NCI-H526 treated with DMSO at 0.1 percent for 48 hours (cell line): Measurements from ENCODE around the gene PRPF39.
A peak's percentile ranks its signal among the peaks of the same experiment; 100 is the strongest.
"Not testable (repeated sequence)": the region's sequence is repeated elsewhere in the genome, so short reads cannot be mapped to it uniquely, and the experiment has no call there.

Experiments used
- DNase-seq: peaks from one replicate; lab custom pipeline; 2025; lab: John Stamatoyannopoulos, UW

The PRPF39 gene, protein sequence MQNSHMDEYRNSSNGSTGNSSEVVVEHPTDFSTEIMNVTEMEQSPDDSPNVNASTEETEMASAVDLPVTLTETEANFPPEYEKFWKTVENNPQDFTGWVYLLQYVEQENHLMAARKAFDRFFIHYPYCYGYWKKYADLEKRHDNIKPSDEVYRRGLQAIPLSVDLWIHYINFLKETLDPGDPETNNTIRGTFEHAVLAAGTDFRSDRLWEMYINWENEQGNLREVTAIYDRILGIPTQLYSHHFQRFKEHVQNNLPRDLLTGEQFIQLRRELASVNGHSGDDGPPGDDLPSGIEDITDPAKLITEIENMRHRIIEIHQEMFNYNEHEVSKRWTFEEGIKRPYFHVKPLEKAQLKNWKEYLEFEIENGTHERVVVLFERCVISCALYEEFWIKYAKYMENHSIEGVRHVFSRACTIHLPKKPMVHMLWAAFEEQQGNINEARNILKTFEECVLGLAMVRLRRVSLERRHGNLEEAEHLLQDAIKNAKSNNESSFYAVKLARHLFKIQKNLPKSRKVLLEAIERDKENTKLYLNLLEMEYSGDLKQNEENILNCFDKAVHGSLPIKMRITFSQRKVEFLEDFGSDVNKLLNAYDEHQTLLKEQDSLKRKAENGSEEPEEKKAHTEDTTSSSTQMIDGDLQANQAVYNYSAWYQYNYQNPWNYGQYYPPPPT

GRCh38 chr14:45083976-45084722 lies at the start of gene PRPF39:
TSS of gene PRPF39 (plus strand) at chr14:45084116. CDS start at chr14:45095240, 11,124 bp downstream.
- DNase-seq = peak; percentile 80

GRCh38 chr14:45034730-45035129 lies 49.2 kb upstream of the PRPF39 start:
- no peak for DNase-seq

DNA sequence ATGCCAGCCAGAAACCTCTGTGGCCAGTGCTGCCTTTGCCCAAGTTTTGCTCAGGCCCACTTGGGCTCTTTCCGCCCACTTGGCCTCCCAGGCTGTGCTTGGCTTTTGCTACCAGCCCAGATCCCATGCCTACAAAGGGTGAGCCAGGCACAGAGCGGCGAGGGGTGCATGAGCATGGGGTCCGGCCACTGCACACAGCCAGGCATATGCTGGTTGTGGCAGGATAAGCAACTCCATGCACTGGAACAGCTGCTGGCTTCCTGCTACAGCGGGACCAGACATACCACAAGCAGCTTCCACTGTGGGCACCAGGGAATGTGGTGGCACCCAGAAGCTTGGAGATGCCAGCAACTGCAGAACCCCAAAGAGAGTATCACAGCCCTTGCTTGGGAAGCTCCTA lies 45.7 kb upstream of the PRPF39 start:
- DNase-seq = no peak

- no peak for DNase-seq
Observed at GRCh38 chr14:45038865-45039264, 45.1 kb upstream of the PRPF39 start.

DNA sequence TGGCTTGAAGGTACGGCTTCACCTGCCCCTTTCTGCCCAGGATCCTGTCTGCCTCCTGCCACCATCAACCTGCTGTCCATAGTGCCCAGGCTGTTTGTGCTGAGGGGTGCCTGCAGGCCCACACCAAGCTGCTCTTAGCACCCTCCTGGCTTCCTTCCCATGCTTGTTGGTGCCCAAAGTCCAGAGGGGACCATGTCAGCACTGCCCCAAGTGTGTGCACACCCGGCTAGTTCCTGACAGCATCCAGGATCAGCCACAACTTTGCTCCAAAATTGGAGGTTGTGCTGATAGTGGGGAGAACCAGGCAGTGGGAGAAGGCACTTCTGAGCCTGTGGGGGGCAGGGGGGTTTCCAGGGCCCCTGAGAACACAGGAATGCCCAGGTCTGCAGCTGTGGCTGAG lies 44.5 kb upstream of the PRPF39 start:
- no peak for DNase-seq

- no peak for DNase-seq
Observed at GRCh38 chr14:45041641-45042040, 42.3 kb upstream of the PRPF39 start.

- no peak for DNase-seq
Observed at GRCh38 chr14:45044638-45045037, 39.3 kb upstream of the PRPF39 start.

DNA sequence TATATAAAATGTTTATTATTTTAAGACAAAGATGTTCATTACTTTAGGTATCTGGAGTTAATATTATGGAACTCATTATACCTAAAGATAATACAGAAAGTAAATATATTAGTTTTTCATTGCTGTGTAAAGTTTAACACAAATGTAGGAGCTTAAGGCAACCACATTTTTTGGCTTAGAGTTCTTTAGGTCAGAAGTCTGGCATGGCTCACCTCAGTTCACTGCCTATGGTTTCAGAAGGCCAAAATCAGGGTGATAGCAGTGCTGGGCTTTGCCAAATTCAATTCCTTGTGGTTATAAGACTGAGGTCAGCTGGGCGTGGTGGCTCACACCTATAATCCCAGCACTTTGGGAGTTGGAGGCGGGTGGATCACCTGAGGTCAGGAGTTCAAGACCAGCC lies 35.5 kb upstream of the PRPF39 start:
- no peak for DNase-seq

DNA sequence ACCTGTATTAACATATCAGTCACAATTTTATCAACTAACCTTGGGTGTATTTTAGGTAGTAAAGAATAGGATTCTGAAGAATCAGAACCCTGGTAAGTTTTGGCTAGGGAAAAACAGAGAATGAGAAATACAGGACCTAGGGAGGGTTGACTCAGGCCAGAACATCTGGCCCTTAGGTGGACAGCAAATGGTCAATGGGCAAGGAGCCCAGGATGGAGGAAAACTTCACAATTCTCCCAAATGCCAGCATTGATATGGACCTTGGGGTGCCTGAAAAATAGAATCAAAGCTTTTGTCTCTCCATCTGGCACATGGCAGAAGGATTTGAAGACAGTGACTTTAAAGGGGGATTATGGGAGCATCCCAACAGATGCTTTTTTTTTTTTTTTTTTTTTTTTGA lies 32.7 kb upstream of the PRPF39 start:
- no peak for DNase-seq

- DNase-seq = no peak
Observed at GRCh38 chr14:45051896-45052295, 32.0 kb upstream of the PRPF39 start.

GRCh38 chr14:45057349-45057748 lies 26.6 kb upstream of the PRPF39 start:
- no peak for DNase-seq

- DNase-seq = no peak
Observed at GRCh38 chr14:45057881-45058364, 26.0 kb upstream of the PRPF39 start.

GRCh38 chr14:45060551-45060950 lies 23.4 kb upstream of the PRPF39 start:
- no peak for DNase-seq

- DNase-seq = no peak
Observed at GRCh38 chr14:45065540-45065939, 18.4 kb upstream of the PRPF39 start.

- no peak for DNase-seq
Observed at GRCh38 chr14:45065956-45066355, 18.0 kb upstream of the PRPF39 start.

DNA sequence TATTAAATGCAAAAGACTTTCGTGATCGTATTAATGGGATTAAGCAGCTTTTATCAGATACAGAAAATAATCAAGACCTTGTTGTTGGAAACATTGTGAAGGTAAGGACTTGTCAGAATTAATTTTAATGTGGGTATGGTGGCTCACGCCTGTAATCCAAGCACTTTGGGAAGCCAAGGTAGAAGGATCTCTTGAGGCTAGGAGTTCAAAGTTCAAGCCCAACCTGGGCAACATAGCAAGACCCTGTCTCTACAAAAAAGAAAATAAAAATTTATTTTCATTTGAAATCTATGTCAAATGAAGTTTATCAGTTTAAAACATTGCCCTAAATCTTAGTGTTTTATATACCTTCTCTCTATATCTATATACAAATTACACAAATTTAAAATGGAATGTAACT lies 17.2 kb upstream of the PRPF39 start:
- no peak for DNase-seq

DNA sequence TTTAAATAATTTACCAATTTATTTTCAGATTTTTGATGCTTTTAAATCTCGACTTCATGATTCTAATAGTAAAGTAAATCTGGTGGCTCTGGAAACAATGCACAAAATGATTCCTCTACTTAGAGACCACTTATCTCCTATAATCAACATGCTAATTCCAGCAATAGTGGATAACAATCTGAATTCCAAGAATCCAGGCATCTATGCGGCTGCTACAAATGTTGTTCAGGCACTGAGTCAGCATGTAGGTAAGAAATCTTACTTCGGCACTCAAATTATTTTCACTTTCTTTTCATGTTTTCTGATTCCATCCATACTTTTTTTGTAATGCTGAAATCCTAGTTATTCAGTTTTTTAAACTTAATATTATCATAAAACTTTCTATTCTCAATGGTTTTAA lies 15.5 kb upstream of the PRPF39 start:
- DNase-seq = no peak

DNA sequence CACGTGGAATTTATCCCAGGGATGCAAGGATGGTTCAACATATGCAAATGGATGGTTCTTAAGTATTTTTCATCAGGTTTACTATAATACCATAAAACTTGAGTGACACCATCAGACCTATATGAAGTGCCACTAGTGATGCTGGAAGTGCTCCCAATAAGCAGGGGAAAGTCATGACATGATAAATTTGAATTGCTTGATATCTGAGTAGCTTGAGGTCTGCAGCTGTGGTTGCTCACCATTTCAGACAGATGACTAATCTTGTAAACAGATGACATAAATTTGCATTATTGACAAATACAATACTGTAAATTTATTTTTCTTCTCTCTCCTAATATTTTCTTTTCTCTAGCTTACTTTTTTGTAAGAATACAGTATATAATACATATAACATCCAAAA lies 13.7 kb upstream of the PRPF39 start:
- DNase-seq = no peak

GRCh38 chr14:45072126-45072525 lies 11.8 kb upstream of the PRPF39 start:
- DNase-seq = no peak

- DNase-seq = no peak
Observed at GRCh38 chr14:45073231-45073879, 10.6 kb upstream of the PRPF39 start.

DNA sequence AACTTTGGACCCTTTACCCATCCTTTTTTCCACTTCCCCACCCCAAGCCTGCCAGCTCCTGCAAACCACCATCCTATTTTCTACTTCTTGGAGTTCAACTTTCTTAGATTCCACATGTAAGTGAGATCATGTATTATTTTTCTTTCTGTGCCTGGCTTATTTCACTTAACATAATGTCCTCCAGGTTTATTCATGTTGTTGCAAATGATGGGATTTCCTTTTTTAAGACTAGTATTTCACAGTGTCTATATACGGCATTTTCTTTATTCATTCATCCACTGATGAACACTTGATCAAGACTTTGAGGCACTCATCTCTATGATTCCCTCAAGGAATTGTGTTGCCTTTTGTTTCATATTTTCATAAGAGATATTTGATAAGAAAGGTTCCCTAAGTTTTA lies 5.6 kb upstream of the PRPF39 start:
- DNase-seq = no peak

GRCh38 chr14:45080416-45080968 lies 3.4 kb upstream of the PRPF39 start:
- not testable (repeated sequence) for DNase-seq
